ENCODE data around the gene KCNH8. TPM values are rescaled to one million over a fixed set of nuclear protein-coding genes. Genes with fewer than 3 reads are reported as not detected.

Gene KCNH8
- total RNA-seq, 1 experiment from 2014 or later = 1.3 TPM

GRCh38 chr3:19364148-19364547 lies 215.8 kb downstream of the KCNH8 start:
- DNase-seq = peak; percentile 29
- intact Hi-C loops (cut with micrococcal nuclease; ENCODE audit: unreplicated experiment) = loop anchor here (5.0 kb wide), 1 partner anchor 503 kb away; no protein-coding TSS in a partner anchor
- BruUV-seq (replicated peaks) = no TSS peak

GRCh38 chr3:19365471-19365870 lies 217.2 kb downstream of the KCNH8 start:
- Mint-ChIP-seq H3K4me3 (ENCODE audit: low read depth, unreplicated experiment) (no peak overlapping the region), H3K27ac (ENCODE audit: unreplicated experiment) (no peak overlapping the region), H3K9me3 (ENCODE audit: low read depth, unreplicated experiment) (no peaks in the 10 kb centered on the region), H3K4me1 (ENCODE audit: low read depth, unreplicated experiment) (peaks cover 12% of the 10 kb centered on the region), H3K27me3 (ENCODE audit: unreplicated experiment) (no peaks in the 10 kb centered on the region), H3K36me3 (ENCODE audit: insufficient read depth, unreplicated experiment) (no peaks in the 10 kb centered on the region)
- CTCF ChIA-PET = no interaction called here
- TF ChIP-seq CTCF (IDR thresholded peaks at IDR 0.05; ENCODE audit: unreplicated experiment) = no peak
- no peak for DNase-seq
- no TSS peak for BruUV-seq (replicated peaks)
- intact Hi-C loops (cut with micrococcal nuclease; ENCODE audit: unreplicated experiment) = no loop called here

More at GRCh38 chr3:19364148-19364547, 215.8 kb downstream of the KCNH8 start:
- Mint-ChIP-seq H3K27ac (ENCODE audit: unreplicated experiment) (peak overlapping the region; percentile 13), H3K4me3 (ENCODE audit: low read depth, unreplicated experiment) (peak overlapping the region; percentile 2), H3K4me1 (ENCODE audit: low read depth, unreplicated experiment) (peaks cover 12% of the 10 kb centered on the region), H3K36me3 (ENCODE audit: insufficient read depth, unreplicated experiment) (no peaks in the 10 kb centered on the region), H3K9me3 (ENCODE audit: low read depth, unreplicated experiment) (no peaks in the 10 kb centered on the region), H3K27me3 (ENCODE audit: unreplicated experiment) (no peaks in the 10 kb centered on the region)
- CTCF ChIA-PET = interaction anchor here (0.7 kb wide), 2 partner anchors 15 to 24 kb away, joined by 3 read pairs; no protein-coding TSS in a partner anchor
- TF ChIP-seq CTCF (IDR thresholded peaks at IDR 0.05; ENCODE audit: unreplicated experiment) = no peak

GRCh38 chr3:19384868-19385267 lies 236.6 kb downstream of the KCNH8 start:
- Mint-ChIP-seq H3K27ac (ENCODE audit: unreplicated experiment) (no peak overlapping the region), H3K36me3 (ENCODE audit: insufficient read depth, unreplicated experiment) (no peaks in the 10 kb centered on the region), H3K27me3 (ENCODE audit: unreplicated experiment) (no peaks in the 10 kb centered on the region), H3K4me3 (ENCODE audit: low read depth, unreplicated experiment) (no peak overlapping the region), H3K4me1 (ENCODE audit: low read depth, unreplicated experiment) (no peaks in the 10 kb centered on the region), H3K9me3 (ENCODE audit: low read depth, unreplicated experiment) (no peaks in the 10 kb centered on the region)
- DNase-seq = no peak
- CTCF ChIA-PET = no interaction called here
- intact Hi-C loops (cut with micrococcal nuclease; ENCODE audit: unreplicated experiment) = no loop called here
- no peak for TF ChIP-seq CTCF (IDR thresholded peaks at IDR 0.05; ENCODE audit: unreplicated experiment)
- no TSS peak for BruUV-seq (replicated peaks)

- H3K27ac Mint-ChIP-seq (ENCODE audit: unreplicated experiment) = no peak overlapping the region
- TF ChIP-seq CTCF (IDR thresholded peaks at IDR 0.05; ENCODE audit: unreplicated experiment) = no peak
- H3K4me1 Mint-ChIP-seq (ENCODE audit: low read depth, unreplicated experiment) = no peaks in the 10 kb centered on the region
- H3K9me3 Mint-ChIP-seq (ENCODE audit: low read depth, unreplicated experiment) = no peaks in the 10 kb centered on the region
- no peak for DNase-seq
- intact Hi-C loops (cut with micrococcal nuclease; ENCODE audit: unreplicated experiment) = no loop called here
- no TSS peak for BruUV-seq (replicated peaks)
- CTCF ChIA-PET = interaction anchor here (0.6 to 1.0 kb wide), 2 partner anchors 43 to 686 kb away, joined by 3 to 4 read pairs; no protein-coding TSS in a partner anchor
- no peaks in the 10 kb centered on the region for H3K36me3 Mint-ChIP-seq (ENCODE audit: insufficient read depth, unreplicated experiment)
- H3K27me3 Mint-ChIP-seq (ENCODE audit: unreplicated experiment) = no peaks in the 10 kb centered on the region
- H3K4me3 Mint-ChIP-seq (ENCODE audit: low read depth, unreplicated experiment) = no peak overlapping the region
Measured at GRCh38 chr3:19392150-19392549, 243.8 kb downstream of the KCNH8 start.

All from Calu3 (cell line).